Stomach (tissue), 9 donors: Measurements from ENCODE around the gene FBXO44. TPM values are rescaled to one million over a fixed set of nuclear protein-coding genes. Genes with fewer than 3 reads are reported as not detected.

ENCODE experiments used
- DNase-seq, 2 donors: peaks; one replicate each; pipeline versions ENCODE4 v3.0.0 to v3.0.0-alpha.2; 2013 to 2019
- H3K27ac ChIP-seq, 5 donors: fragments of 200-600 bp in 4 of 5; sonication (generic) in 4 of 5; one replicate each; pipeline ENCODE4 v1.5.1; 2013 to 2019; ENCODE audit warnings: mild to moderate bottlenecking in 1 of 5, moderate library complexity in 1 of 5
- H3K27me3 ChIP-seq, 3 donors: fragments of 200-600 bp; sonication (generic); one replicate each; pipeline ENCODE4 v1.5.1; 2017 to 2019; ENCODE audit warnings: mixed run types in 1 of 3
- H3K36me3 ChIP-seq, 4 donors: fragments of 200-600 bp; sonication (generic); 1 replicate in 3 of 4; 2 replicates in 1 of 4; pipeline ENCODE4 v1.5.1; 2016 to 2019
- H3K4me1 ChIP-seq, 4 donors: fragments of 200-600 bp; sonication (generic); one replicate each; pipeline ENCODE4 v1.5.1; 2016 to 2019
- H3K4me3 ChIP-seq, 4 donors: fragments of 200-600 bp; sonication (generic) in 3 of 4; one replicate each; pipeline ENCODE4 v1.5.1; 2016 to 2019; ENCODE audit warnings: mild to moderate bottlenecking in 1 of 4
- H3K9me3 ChIP-seq, 4 donors: fragments of 200-600 bp; sonication (generic); one replicate each; pipeline ENCODE4 v1.5.1; 2016 to 2019
- CTCF ChIP-seq, 7 experiments: fragments of 450-650 bp in 4 of 7; fragments of 200-600 bp in 3 of 7; sonication (generic) in 3 of 7; IDR thresholded peaks; one replicate each; pipeline ENCODE4 v1.5.1; 2016 to 2019; ENCODE audit warnings: antibody characterized with exemption in 7 of 7, control low read depth in 2 of 7, mild to moderate bottlenecking in 1 of 7
- EP300 ChIP-seq: sonication (generic); formaldehyde crosslinking; IDR thresholded peaks from one replicate; pipeline ENCODE4 v1.6.1; 2017; ENCODE audit warnings: antibody characterized with exemption
- POLR2A ChIP-seq, 4 donors: fragments of 450-650 bp; IDR thresholded peaks; one replicate each; pipeline ENCODE4 v1.6.1; 2016; ENCODE audit warnings: antibody characterized with exemption in 4 of 4, control low read depth in 2 of 4, mild to moderate bottlenecking in 1 of 4, moderate library complexity in 1 of 4
- POLR2AphosphoS5 ChIP-seq, 3 donors: sonication (generic); formaldehyde crosslinking; IDR thresholded peaks; one replicate each; pipeline ENCODE4 v1.6.1; 2016; ENCODE audit warnings: antibody characterized with exemption in 3 of 3
- WGBS, 5 donors: extraction: QIAGEN DNeasy Blood & Tissue Kit in 3 of 5; methylation state at CpG; one replicate each; pipeline versions ENCODE4 v1.1.5 to v1.1.7; 2013 to 2018; 5-methylcytosine and 5-hydroxymethylcytosine counted together
- intact Hi-C: fragments of 100-400 bp; cut with DNase I; formaldehyde crosslinking; loops from one replicate; pipeline ENCODE4 v1.15.1; 2023; ENCODE audit warnings: low total_unique reads
- polyA plus RNA-seq, 3 donors: library from polyadenylated mRNA; stranded (reverse); fragments of 200-250 nt; gene quantifications; one replicate each; pipeline ENCODE4 v1.2.3, GENCODE V29; 2013
- total RNA-seq, 5 donors: library from RNA; depleted of rRNA; stranded (reverse); fragments of >200 nt; gene quantifications; one replicate each; pipeline versions ENCODE4 v1.1.0 to v1.2.3, GENCODE V29; 2014 to 2016
- donor health status: healthy with polysubstance abuse.
- donor health status: Bipolar disorder and iron deficiency.
- donor health status: healthy.

FBXO44 gene
- total and polyA plus RNA-seq, 8 donors = 3.6 to 54.8 (median 12.1) TPM

- H3K27me3 ChIP-seq = peaks cover 0 to 19% (median 1%) of the 10 kb centered on the region in 3 donors
- no peak for TF ChIP-seq POLR2A (IDR thresholded peaks at IDR 0.05)
- no peak for TF ChIP-seq POLR2AphosphoS5 (IDR thresholded peaks at IDR 0.05)
- TF ChIP-seq CTCF (IDR thresholded peaks at IDR 0.05) = no peak
- TF ChIP-seq EP300 = no peak
- peaks cover 28 to 40% (median 36%) of the 10 kb centered on the region in 4 donors for H3K4me1 ChIP-seq
- peak overlapping the region in 3 of 5 donors; percentile 60 to 82 (median 80) for H3K27ac ChIP-seq
- intact Hi-C loops = no loop called here
- 6 to 17% (median 12%) methylated on average over 14 to 45 of the region's 45 CpGs for WGBS, 5 donors
- no peaks in the 10 kb centered on the region for H3K9me3 ChIP-seq
- H3K36me3 ChIP-seq = peaks cover 0 to 25% (median 20%) of the 10 kb centered on the region in 4 donors
- peak overlapping the region; percentile 74 to 86 (median 80) for H3K4me3 ChIP-seq
- DNase-seq = no peak
These were observed 497 bp downstream of the FBXO44 start for GRCh38 chr1:11654939-11655808.

GRCh38 chr1:11657654-11658053 is 3.0 kb downstream of the FBXO44 start:
- H3K4me3 ChIP-seq = no peak overlapping the region
- H3K9me3 ChIP-seq = no peaks in the 10 kb centered on the region
- intact Hi-C loops = no loop called here
- DNase-seq = no peak
- peaks cover 19 to 31% (median 28%) of the 10 kb centered on the region in 4 donors for H3K4me1 ChIP-seq
- H3K27me3 ChIP-seq = peaks cover 0 to 9% (median 0%) of the 10 kb centered on the region in 3 donors
- H3K36me3 ChIP-seq = peaks cover 0 to 45% (median 27%) of the 10 kb centered on the region in 4 donors
- WGBS, 5 donors = 77 to 84% (median 80%) methylated on average over 6 of the region's 6 CpGs
- TF ChIP-seq POLR2A (IDR thresholded peaks at IDR 0.05) (no peak), POLR2AphosphoS5 (IDR thresholded peaks at IDR 0.05) (no peak), CTCF (IDR thresholded peaks at IDR 0.05) (no peak), EP300 (no peak)
- no peak overlapping the region for H3K27ac ChIP-seq

GRCh38 chr1:11658542-11658941 is 3.9 kb downstream of the FBXO44 start:
- WGBS, 5 donors = 88 to 96% (median 93%) methylated on average over 19 to 23 of the region's 23 CpGs
- H3K9me3 ChIP-seq = no peaks in the 10 kb centered on the region
- intact Hi-C loops = no loop called here
- TF ChIP-seq CTCF (IDR thresholded peaks at IDR 0.05) (no peak), POLR2AphosphoS5 (IDR thresholded peaks at IDR 0.05) (no peak), POLR2A (IDR thresholded peaks at IDR 0.05) (no peak), EP300 (no peak)
- H3K27me3 ChIP-seq = peaks cover 0 to 9% (median 0%) of the 10 kb centered on the region in 3 donors
- no peak overlapping the region for H3K4me3 ChIP-seq
- H3K4me1 ChIP-seq = peaks cover 16 to 32% (median 28%) of the 10 kb centered on the region in 4 donors
- no peak for DNase-seq
- no peak overlapping the region for H3K27ac ChIP-seq
- H3K36me3 ChIP-seq = peaks cover 0 to 45% (median 27%) of the 10 kb centered on the region in 4 donors

GRCh38 chr1:11659748-11660147 is 5.1 kb downstream of the FBXO44 start:
- no peak for DNase-seq
- intact Hi-C loops = loop anchor here (5.0 kb wide), 1 partner anchor 58 kb away; no protein-coding TSS in a partner anchor

More at GRCh38 chr1:11659748-11660147, 5.1 kb downstream of the FBXO44 start:
- no peaks in the 10 kb centered on the region for H3K9me3 ChIP-seq
- no peaks in the 10 kb centered on the region for H3K27me3 ChIP-seq
- H3K27ac ChIP-seq = no peak overlapping the region
- TF ChIP-seq EP300 = no peak
- TF ChIP-seq POLR2A (IDR thresholded peaks at IDR 0.05) = no peak
- no peak for TF ChIP-seq CTCF (IDR thresholded peaks at IDR 0.05)
- no peak for TF ChIP-seq POLR2AphosphoS5 (IDR thresholded peaks at IDR 0.05)
- 83 to 91% (median 87%) methylated on average over 4 of the region's 4 CpGs for WGBS, 5 donors
- no peak overlapping the region for H3K4me3 ChIP-seq
- peaks cover 0 to 45% (median 27%) of the 10 kb centered on the region in 4 donors for H3K36me3 ChIP-seq
- peaks cover 11 to 30% (median 24%) of the 10 kb centered on the region in 4 donors for H3K4me1 ChIP-seq
